SK-N-SH treated with all-trans-retinoic acid at 6 μM for 48 hours (cell line): Measurements from ENCODE around the gene TBC1D2B.

Experiments
- ATAC-seq: fragments of 200-7000 bp; cut with Tn5 transposase; 3 replicates; pipeline ENCODE4 v1.9.1; 2020; ENCODE audit warnings: mild to moderate bottlenecking, moderate library complexity
- BACH2 ChIP-seq: fragments of 250-450 bp; sonication (Bioruptor Pico); IDR thresholded peaks from 2 replicates; pipeline ENCODE4 v1.9.0; 2021; ENCODE audit warnings: mild to moderate bottlenecking, borderline replicate concordance
- CSDC2 ChIP-seq: fragments of 250-450 bp; sonication (Bioruptor Pico); IDR thresholded peaks from 2 replicates; pipeline ENCODE4 v1.5.0; 2020; ENCODE audit warnings: mild to moderate bottlenecking, moderate library complexity
- GLIS3 ChIP-seq: fragments of 250-450 bp; sonication (Bioruptor Pico); IDR thresholded peaks from 2 replicates; pipeline ENCODE4 v1.5.0; 2020; ENCODE audit warnings: mild to moderate bottlenecking, moderate library complexity
- ISL1 ChIP-seq: fragments of 250-450 bp; sonication (Bioruptor Pico); IDR thresholded peaks from 2 replicates; pipeline ENCODE4 v2.1.2; 2022; ENCODE audit warnings: mild to moderate bottlenecking, moderate library complexity
- OSR1 ChIP-seq: fragments of 250-450 bp; sonication (Bioruptor Pico); IDR thresholded peaks from 2 replicates; pipeline ENCODE4 v1.8.0; 2022; ENCODE audit warnings: moderate library complexity, mild to moderate bottlenecking, inconsistent platforms
- PATZ1 ChIP-seq: fragments of 250-450 bp; sonication (Bioruptor Pico); IDR thresholded peaks from 2 replicates; pipeline ENCODE4 v1.8.0; 2020; ENCODE audit warnings: mild to moderate bottlenecking, moderate library complexity, borderline replicate concordance
- POU6F1 ChIP-seq: fragments of 250-450 bp; sonication (Bioruptor Pico); IDR thresholded peaks from 2 replicates; pipeline ENCODE4 v1.8.0; 2021; ENCODE audit warnings: low read depth, mild to moderate bottlenecking, moderate library complexity, borderline replicate concordance
- PPARA ChIP-seq: fragments of 250-450 bp; sonication (Bioruptor Pico); IDR thresholded peaks from 2 replicates; pipeline ENCODE4 v1.5.0; 2020; ENCODE audit warnings: mild to moderate bottlenecking, borderline replicate concordance
- RARB ChIP-seq: fragments of 250-450 bp; sonication (Bioruptor Pico); IDR thresholded peaks from 2 replicates; pipeline ENCODE4 v1.8.0; 2021; ENCODE audit warnings: mild to moderate bottlenecking, moderate library complexity
- SNAI2 ChIP-seq: fragments of 250-450 bp; sonication (Bioruptor Pico); IDR thresholded peaks from 2 replicates; pipeline ENCODE4 v1.5.0; 2020; ENCODE audit warnings: mild to moderate bottlenecking, moderate library complexity
- TCF4 ChIP-seq: fragments of 250-450 bp; sonication (Bioruptor Pico); IDR thresholded peaks from 2 replicates; pipeline ENCODE4 v1.8.0; 2021; ENCODE audit warnings: mild to moderate bottlenecking, moderate library complexity, borderline replicate concordance
- TOX ChIP-seq: fragments of 250-450 bp; sonication (Bioruptor Pico); IDR thresholded peaks from 2 replicates; pipeline ENCODE4 v1.8.0; 2021; ENCODE audit warnings: mild to moderate bottlenecking, moderate library complexity, borderline replicate concordance
- TSHZ2 ChIP-seq: fragments of 250-450 bp; sonication (Bioruptor Pico); IDR thresholded peaks from 2 replicates; pipeline ENCODE4 v1.5.0; 2020; ENCODE audit warnings: mild to moderate bottlenecking, moderate library complexity
- ZC3H10 ChIP-seq: fragments of 250-450 bp; sonication (Bioruptor Pico); IDR thresholded peaks from 2 replicates; pipeline ENCODE4 v1.5.1; 2021; ENCODE audit warnings: mild to moderate bottlenecking, moderate library complexity
- ZFP3 ChIP-seq: fragments of 250-450 bp; sonication (Bioruptor Pico); IDR thresholded peaks from 2 replicates; pipeline ENCODE4 v1.5.0; 2020; ENCODE audit warnings: mild to moderate bottlenecking, moderate library complexity
- ZFP30 ChIP-seq: fragments of 450-650 bp; formaldehyde crosslinking; IDR thresholded peaks from 2 replicates; pipeline ENCODE4 v1.5.0; 2022; ENCODE audit warnings: mild to moderate bottlenecking, moderate library complexity
- ZNF565 ChIP-seq: fragments of 450-650 bp; formaldehyde crosslinking; conservative IDR thresholded peaks from 2 replicates; pipeline ENCODE4 v1.5.0; 2020; ENCODE audit warnings: low read depth, mild to moderate bottlenecking, moderate library complexity
- ZNF70 ChIP-seq: fragments of 450-650 bp; formaldehyde crosslinking; IDR thresholded peaks from 2 replicates; pipeline ENCODE4 v1.5.0; 2020; ENCODE audit warnings: mild to moderate bottlenecking, moderate library complexity
- ZNF8 ChIP-seq: fragments of 450-650 bp; formaldehyde crosslinking; IDR thresholded peaks from 2 replicates; pipeline ENCODE4 v1.5.0; 2020; ENCODE audit warnings: mild to moderate bottlenecking, moderate library complexity
- TF ChIP-seq, protein P1 (sequence below): fragments of 250-450 bp; sonication (Bioruptor Pico); IDR thresholded peaks from 2 replicates; pipeline ENCODE4 v1.5.1; 2021; ENCODE audit warnings: mild to moderate bottlenecking, moderate library complexity
- TF ChIP-seq, protein P2 (sequence below): fragments of 250-450 bp; sonication (Bioruptor Pico); IDR thresholded peaks from 2 replicates; pipeline ENCODE4 v1.5.1; 2020; ENCODE audit warnings: low read depth, mild to moderate bottlenecking, moderate library complexity

TBC1D2B gene

GRCh38 chr15:78004919-78005634 lies 72.4 kb downstream of the TBC1D2B start:
- ATAC-seq, result peak; percentile 86
- TF ChIP-seq CSDC2 (CRISPR knock-in tag), result no peak
- no peak for TF ChIP-seq ZFP3 (CRISPR knock-in tag)

DNA sequence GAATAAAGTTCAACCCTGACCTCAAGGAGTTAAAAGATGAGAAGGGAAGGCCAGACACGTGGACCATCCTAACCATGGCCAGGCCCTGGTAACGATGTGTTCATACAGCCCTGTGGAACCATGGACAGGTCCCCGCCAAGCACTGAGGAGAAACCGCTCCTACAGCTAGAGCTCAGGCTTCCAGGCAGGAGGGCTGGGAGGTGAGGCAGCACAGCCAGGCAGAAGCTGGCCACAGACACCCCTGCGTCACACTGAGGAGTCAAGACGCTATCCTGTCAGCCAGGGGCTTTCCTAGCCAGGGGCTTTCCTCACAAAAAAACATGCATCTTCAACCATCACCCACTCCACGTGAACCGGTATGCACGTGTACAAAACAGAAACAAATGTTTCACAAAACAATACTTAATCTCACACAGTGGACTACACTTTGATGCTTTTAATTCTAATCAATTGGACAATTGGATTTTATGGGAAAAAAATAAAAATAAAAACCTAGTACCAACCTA lies 73.2 kb downstream of the TBC1D2B start:
- no peak for ATAC-seq
- TF ChIP-seq BACH2 (CRISPR knock-in tag), result no peak
- no peak for TF ChIP-seq OSR1 (CRISPR knock-in tag)
- TF ChIP-seq, protein P1, sequence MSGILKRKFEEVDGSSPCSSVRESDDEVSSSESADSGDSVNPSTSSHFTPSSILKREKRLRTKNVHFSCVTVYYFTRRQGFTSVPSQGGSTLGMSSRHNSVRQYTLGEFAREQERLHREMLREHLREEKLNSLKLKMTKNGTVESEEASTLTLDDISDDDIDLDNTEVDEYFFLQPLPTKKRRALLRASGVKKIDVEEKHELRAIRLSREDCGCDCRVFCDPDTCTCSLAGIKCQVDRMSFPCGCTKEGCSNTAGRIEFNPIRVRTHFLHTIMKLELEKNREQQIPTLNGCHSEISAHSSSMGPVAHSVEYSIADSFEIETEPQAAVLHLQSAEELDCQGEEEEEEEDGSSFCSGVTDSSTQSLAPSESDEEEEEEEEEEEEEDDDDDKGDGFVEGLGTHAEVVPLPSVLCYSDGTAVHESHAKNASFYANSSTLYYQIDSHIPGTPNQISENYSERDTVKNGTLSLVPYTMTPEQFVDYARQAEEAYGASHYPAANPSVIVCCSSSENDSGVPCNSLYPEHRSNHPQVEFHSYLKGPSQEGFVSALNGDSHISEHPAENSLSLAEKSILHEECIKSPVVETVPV (CRISPR knock-in tag), result no peak
- TF ChIP-seq, protein P2, sequence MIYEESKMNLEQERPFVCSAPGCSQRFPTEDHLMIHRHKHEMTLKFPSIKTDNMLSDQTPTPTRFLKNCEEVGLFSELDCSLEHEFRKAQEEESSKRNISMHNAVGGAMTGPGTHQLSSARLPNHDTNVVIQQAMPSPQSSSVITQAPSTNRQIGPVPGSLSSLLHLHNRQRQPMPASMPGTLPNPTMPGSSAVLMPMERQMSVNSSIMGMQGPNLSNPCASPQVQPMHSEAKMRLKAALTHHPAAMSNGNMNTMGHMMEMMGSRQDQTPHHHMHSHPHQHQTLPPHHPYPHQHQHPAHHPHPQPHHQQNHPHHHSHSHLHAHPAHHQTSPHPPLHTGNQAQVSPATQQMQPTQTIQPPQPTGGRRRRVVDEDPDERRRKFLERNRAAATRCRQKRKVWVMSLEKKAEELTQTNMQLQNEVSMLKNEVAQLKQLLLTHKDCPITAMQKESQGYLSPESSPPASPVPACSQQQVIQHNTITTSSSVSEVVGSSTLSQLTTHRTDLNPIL (CRISPR knock-in tag), result no peak
- no peak for TF ChIP-seq GLIS3
- no peak for TF ChIP-seq ZFP30 (CRISPR knock-in tag)
- no peak for TF ChIP-seq PPARA (CRISPR knock-in tag)
- no peak for TF ChIP-seq ISL1 (CRISPR knock-in tag)
- TF ChIP-seq POU6F1 (CRISPR knock-in tag), result no peak
- no peak for TF ChIP-seq RARB (CRISPR knock-in tag)
- TF ChIP-seq ZNF565 (CRISPR knock-in tag), result no peak
- TF ChIP-seq TCF4 (CRISPR knock-in tag), result no peak
- TF ChIP-seq ZFP3 (CRISPR knock-in tag), result no peak
- TF ChIP-seq, all 23 proteins: peak for 0

- no peak for TF ChIP-seq ZFP30 (CRISPR knock-in tag)
- TF ChIP-seq SNAI2, result no peak
- TF ChIP-seq ZC3H10 (CRISPR knock-in tag), result no peak
- no peak for TF ChIP-seq TOX (CRISPR knock-in tag)
- TF ChIP-seq TCF4 (CRISPR knock-in tag), result no peak
- no peak for TF ChIP-seq ZNF70 (CRISPR knock-in tag)
- TF ChIP-seq CSDC2 (CRISPR knock-in tag), result no peak
- TF ChIP-seq TSHZ2 (CRISPR knock-in tag), result no peak
- TF ChIP-seq ZFP3 (CRISPR knock-in tag), result no peak
- TF ChIP-seq ISL1 (CRISPR knock-in tag), result no peak
- TF ChIP-seq BACH2 (CRISPR knock-in tag), result no peak
- no peak for TF ChIP-seq POU6F1 (CRISPR knock-in tag)
- TF ChIP-seq PATZ1 (CRISPR knock-in tag), result no peak
- TF ChIP-seq ZNF565 (CRISPR knock-in tag), result no peak
- TF ChIP-seq, protein P2 (CRISPR knock-in tag), result no peak
- TF ChIP-seq ZNF8, result no peak
- TF ChIP-seq OSR1 (CRISPR knock-in tag), result no peak
- TF ChIP-seq PPARA (CRISPR knock-in tag), result no peak
- no peak for ATAC-seq
Measured at GRCh38 chr15:78003539-78004008, 73.9 kb downstream of the TBC1D2B start.
